HL-60/S4 (cell line): Measurements from ENCODE around the gene TGFBR3L.
"Not testable (repeated sequence)": the region's sequence is repeated elsewhere in the genome, so short reads cannot be mapped to it uniquely, and the experiment has no call there.

ENCODE experiments used
- in situ Hi-C: fragments of 300-500 bp; cut with MboI; formaldehyde crosslinking; loops from 2 replicates; pipeline ENCODE4 v1.14.3; 2022; ENCODE audit warnings: low sequenced_read_pairs

Gene TGFBR3L

DNA sequence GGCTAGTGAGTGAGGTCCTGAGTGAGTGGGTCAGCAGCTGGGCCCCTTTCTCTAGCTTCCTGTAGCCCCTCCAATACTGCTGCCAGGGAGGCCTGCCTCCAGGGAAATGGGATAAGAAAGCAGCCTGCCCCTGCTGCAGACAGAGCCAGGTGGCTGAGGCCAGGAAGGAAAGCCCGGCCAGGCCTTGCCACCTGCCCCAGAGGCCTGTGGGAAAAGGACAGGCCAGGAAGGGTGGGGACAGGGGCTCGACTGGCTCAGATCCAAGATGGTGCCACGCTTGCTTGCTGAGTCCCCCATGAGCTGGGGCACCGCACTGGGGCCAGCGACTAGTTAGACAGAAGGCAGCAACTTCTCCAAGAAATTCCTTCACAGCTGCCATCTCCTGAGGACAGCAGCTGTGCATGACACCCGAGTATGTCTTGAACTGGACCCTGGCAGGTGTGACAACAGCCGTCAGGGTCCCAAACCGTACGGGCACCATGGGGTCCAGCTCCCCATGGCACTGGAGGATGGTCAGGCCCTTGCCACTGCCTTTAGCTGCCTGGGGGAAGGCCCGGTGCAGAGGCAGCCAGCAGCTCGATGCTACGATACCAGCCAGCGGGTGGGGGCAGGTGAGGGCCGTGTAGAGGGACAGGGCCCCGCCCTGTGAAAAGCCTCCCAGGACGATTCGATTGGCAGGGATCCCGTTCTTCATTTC lies 35.4 kb upstream of the TGFBR3L start:
- in situ Hi-C loops, result no loop called here

DNA sequence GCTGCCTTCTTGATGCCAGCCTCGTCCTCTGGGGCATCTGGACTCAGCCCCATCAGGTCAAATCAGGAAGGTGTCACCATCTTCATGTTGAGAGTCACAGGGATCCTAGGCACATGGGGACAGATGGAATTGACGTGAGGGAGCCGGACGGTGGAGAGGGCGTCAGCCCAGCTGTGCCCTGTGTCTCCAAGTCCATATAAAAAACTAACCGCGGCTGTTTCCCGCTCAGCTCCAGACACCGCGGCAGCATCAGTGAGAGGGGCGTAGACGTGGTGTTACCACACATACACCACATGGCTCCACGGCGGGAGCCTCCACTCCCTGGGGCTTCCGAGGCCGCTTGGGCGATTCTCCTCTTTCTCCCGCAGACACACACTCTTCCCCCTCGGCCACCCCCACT lies 34.8 kb upstream of the TGFBR3L start:
- in situ Hi-C loops, result no loop called here

DNA sequence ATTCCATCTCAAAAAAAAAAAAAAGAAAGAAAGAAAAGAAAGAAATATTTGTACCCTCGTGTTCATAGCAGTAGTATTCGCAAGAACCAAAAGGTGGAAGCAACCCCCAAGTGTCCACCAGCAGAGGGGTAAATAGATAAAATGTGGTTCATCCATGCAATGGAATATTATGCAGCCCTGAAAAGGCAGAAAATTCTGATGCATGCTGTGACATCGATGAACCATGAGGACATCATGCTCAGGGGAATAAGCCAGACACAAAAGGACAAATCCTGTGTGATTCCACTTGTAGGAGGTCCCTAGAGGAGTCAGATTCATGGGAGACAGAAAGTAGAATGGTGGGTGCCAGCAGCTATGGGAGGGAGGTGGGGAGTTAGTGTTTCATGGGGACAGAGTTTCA lies 32.7 kb upstream of the TGFBR3L start:
- in situ Hi-C loops, result no loop called here

- in situ Hi-C loops, result no loop called here
Observed at GRCh38 chr19:7883105-7883504, 31.5 kb upstream of the TGFBR3L start.

DNA sequence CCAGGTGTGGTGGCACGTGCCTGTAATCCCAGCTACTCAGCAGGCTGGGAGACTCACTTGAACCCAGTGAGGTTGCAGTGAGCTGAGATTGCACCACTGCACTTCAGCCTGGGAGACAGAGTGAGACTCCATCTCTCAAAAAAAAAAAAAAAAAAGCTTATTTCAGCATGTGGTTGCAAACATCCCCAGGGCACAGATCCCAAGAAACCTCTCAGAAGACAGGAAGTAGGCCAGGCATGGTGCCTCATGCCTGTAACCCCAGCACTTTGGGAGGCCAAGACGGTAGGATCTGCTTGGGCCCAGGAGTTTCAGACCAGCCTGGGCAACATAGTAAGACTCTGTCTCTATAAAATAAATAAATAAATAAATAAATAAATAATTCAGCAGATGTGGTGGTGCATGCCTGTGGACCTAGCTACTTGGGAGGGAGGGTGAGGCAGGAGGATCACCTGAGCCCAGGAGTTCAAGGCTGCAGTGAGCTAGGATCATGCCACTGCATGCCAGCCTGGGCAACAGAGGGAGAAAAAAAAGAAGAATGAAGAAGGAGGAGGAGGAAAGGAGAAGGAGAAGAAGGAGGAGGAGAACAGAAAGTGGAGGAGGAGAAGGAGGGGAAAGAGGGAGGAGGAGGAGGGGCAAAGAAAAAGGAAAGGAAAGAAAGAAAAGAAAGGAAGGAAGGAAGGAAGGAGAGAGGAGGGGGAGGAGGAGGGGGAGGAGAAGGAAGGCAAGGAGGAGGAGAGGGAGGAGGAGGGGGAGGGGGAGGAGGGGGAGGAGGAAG lies 30.6 kb upstream of the TGFBR3L start:
- in situ Hi-C loops, result no loop called here

DNA sequence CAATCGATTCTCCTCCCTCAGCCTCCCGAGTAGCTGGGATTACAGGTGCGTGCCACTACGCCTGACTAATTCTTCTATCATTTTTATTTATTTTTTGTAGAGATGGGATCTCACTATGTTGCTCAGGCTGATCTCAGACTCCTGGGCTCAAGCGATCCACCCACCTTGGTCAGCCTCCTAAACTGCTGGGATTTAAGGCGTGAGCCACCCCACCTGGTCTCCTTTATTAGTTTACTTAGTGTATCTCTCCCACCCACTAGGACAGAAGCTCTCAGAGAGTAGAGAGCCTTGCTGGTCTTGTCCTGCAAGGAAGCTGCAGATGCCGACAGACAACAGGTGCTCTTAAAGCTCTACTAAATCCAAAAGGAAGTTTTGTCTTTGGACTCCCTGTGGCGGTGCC lies 28.8 kb upstream of the TGFBR3L start:
- in situ Hi-C loops, result no loop called here

GRCh38 chr19:7887408-7888144 lies 27.1 kb upstream of the TGFBR3L start:
- in situ Hi-C loops, result no loop called here

DNA sequence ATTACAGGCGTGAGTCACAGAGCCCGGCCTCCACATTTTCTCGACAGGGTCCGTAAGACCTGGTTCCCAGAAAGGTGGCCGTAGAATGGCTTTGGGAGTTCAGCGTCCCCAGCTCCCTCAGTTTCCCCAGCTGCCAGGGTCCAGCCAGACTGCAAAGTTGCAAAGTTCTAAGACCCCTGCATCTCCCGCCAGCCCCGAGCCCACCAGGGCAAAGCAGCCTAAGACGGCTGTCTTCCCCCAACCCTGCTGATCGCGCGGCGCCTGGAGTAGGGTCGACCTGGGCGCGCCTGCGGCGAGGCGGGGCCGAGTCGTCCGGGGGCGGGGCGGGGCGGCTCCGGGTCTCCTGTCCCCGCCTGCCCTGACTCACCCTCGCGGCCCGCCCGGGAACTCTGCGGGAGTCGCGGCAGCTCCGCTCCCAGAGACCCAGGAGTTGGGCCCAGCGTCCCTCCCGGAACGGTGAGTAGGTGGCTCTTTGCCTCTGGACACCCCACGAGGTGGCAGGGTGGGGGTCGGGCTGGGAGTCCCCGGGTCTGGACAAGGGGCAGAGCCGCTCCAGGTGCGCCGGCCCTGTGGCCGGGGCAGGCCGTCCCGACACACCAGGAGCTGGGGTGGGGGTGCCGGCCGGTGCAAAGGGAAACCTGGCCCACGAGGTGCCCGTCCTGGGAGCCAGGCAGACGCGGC lies 26.3 kb upstream of the TGFBR3L start, which contains the start of gene LRRC8E:
LRRC8E (plus strand) TSS at position 366 of the 681 bp plus-strand sequence. CDS start 7,094 bp downstream, outside the sequence.
- in situ Hi-C loops, result no loop called here

DNA sequence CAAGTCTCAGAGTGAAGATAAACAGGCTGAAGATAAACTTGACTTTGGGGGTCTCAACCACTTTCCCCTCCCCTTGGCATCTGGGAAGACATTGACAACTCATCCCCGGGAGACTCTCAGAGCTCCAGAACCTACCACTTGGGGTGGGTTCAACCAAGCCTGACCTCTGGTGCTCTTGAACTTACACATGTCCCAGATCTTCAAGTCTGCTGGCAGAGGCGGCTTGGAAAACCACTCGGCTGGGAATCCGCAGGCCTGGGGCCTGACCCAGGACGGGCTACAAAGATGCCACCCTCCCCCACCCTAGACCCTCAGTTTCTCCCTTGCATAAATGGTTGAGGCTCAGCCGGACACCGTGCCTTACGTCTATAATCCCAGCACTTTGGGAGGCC lies 25.8 kb upstream of the TGFBR3L start:
- in situ Hi-C loops, result no loop called here

- in situ Hi-C loops, result not testable (repeated sequence)
Observed at GRCh38 chr19:7893362-7894101, 21.1 kb upstream of the TGFBR3L start.

DNA sequence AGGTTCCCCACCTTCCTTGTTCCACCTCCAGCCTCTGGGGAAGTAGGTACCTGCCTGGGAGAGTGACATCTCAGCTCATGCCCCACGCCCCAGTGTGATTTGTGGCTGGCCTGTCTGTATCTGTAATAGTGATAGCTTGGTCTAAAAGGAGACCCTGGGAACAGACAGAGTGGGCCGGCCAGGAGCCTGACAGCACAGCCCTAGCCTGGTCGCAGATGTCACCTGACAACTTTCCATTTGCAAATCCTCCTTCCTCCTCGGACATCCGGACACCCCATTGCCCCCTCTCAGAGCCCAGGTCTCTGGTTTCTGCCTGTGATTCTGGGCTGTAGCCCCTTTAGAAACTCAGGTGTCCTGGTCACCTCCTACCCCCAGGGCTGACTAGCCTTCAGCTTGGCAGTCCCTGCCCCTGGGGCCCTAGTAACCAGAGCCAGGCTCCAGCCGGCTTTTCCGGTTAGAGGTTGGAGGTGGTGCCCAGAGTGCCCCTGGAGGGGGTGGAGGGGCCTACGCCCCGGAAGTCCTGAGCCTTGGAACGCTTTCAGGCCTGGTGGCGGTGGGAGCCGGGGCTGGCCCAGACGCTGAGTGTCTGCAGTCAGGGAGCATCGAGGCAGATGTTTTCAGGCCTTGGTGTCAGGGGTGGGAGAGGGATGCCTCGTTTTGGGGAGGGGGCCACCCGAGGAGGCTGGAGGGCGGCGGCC lies 19.9 kb upstream of the TGFBR3L start:
- in situ Hi-C loops, result no loop called here

- in situ Hi-C loops, result no loop called here
Observed at GRCh38 chr19:7895565-7895964, 19.1 kb upstream of the TGFBR3L start.

GRCh38 chr19:7897292-7897691 lies 17.3 kb upstream of the TGFBR3L start:
- in situ Hi-C loops, result no loop called here

GRCh38 chr19:7898967-7899366 lies 15.7 kb upstream of the TGFBR3L start:
- in situ Hi-C loops, result no loop called here

DNA sequence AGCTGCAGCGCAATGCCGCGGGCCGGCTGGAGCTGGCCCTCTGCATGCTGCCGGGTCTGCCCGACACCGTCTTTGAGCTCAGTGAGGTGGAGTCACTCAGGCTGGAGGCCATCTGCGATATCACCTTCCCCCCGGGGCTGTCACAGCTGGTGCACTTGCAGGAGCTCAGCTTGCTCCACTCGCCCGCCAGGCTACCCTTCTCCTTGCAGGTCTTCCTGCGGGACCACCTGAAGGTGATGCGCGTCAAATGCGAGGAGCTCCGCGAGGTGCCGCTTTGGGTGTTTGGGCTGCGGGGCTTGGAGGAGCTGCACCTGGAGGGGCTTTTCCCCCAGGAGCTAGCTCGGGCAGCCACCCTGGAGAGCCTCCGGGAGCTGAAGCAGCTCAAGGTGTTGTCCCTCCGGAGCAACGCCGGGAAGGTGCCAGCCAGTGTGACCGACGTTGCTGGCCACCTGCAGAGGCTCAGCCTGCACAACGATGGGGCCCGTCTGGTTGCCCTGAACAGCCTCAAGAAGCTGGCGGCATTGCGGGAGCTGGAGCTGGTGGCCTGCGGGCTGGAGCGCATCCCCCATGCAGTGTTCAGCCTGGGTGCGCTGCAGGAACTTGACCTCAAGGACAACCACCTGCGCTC lies 14.8 kb upstream of the TGFBR3L start:
- in situ Hi-C loops, result no loop called here

DNA sequence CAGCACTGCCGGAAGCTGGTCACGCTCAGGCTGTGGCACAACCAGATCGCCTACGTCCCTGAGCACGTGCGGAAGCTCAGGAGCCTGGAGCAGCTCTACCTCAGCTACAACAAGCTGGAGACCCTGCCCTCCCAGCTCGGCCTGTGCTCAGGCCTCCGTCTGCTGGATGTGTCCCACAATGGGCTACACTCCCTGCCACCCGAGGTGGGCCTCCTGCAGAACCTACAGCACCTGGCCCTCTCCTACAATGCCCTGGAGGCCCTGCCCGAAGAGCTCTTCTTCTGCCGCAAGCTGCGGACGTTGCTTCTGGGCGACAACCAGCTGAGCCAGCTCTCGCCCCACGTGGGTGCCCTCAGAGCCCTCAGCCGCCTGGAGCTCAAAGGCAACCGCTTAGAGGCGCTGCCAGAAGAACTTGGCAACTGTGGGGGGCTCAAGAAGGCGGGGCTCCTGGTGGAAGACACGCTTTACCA lies 14.2 kb upstream of the TGFBR3L start:
- in situ Hi-C loops, result no loop called here

DNA sequence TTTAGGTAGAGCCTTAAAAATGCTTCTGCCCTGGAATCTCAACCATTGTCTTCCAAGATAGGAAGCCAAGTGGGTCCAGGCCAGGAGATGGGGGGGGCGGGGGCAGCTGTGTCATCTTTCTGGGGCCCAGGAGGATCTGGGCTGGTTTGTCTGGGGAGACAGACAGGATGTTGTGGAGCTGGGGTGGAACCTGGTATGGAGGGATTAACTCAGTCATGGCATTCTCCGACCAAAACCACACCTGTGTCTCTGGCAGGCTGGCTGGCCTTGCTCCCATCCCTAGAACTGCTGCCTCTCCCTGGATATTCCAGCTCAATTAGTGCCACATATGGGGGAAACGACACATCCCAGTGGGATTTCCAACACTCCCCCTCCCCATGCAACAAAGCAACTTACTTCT lies 13.7 kb upstream of the TGFBR3L start:
- in situ Hi-C loops, result no loop called here

- in situ Hi-C loops, result no loop called here
Observed at GRCh38 chr19:7901337-7901736, 13.3 kb upstream of the TGFBR3L start.

DNA sequence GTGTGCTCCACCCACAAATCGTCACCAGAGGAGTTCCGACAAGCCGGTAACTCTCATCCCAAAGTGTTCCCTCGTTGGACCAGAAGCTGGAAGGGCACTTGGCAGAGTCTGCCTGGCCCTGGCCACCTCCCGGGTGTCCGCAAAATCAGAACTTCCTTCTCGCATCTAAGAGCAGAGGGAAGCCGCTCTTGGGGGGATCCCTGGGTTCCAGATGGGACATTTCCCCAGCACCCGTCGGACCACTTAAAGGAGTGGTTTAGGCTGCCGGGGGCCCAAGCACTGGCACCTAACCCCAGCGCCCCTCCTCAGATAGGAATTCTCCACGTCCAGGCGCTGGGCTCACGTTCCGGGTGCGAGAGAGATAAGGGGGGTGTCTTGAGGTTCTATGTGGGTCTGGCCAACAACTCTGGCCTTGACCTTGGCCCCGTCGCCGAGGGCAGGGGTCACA lies 11.8 kb upstream of the TGFBR3L start:
- in situ Hi-C loops, result no loop called here
